Chondrocyte (in vitro differentiated cells): ENCODE measurements around the gene AXIN1. TPM values are rescaled to one million over a fixed set of nuclear protein-coding genes. Genes with fewer than 3 reads are reported as not detected.

Experiments used
- DNase-seq: peaks from one replicate; pipeline ENCODE4 v3.0.0; 2021; ENCODE audit warnings: mixed read lengths, low spot score
- H3K27ac Mint-ChIP-seq: one replicate; pipeline ENCODE4 v1.8.0; 2021; ENCODE audit warnings: mild to moderate bottlenecking, moderate library complexity, mixed read lengths; ENCODE audit not compliant: unreplicated experiment
- H3K27me3 Mint-ChIP-seq: 2 replicates; pipeline ENCODE4 v1.8.0; 2021; ENCODE audit warnings: low read depth, mixed read lengths
- H3K36me3 Mint-ChIP-seq: 2 replicates; pipeline ENCODE4 v1.8.0; 2021; ENCODE audit warnings: low read depth, mixed read lengths
- H3K4me1 Mint-ChIP-seq: 2 replicates; pipeline ENCODE4 v1.8.0; 2021; ENCODE audit warnings: low read depth, mild to moderate bottlenecking, mixed read lengths
- H3K4me3 Mint-ChIP-seq: one replicate; pipeline ENCODE4 v1.8.0; 2021; ENCODE audit warnings: mild to moderate bottlenecking, moderate library complexity, mixed read lengths; ENCODE audit not compliant: unreplicated experiment
- H3K9me3 Mint-ChIP-seq: 2 replicates; pipeline ENCODE4 v1.8.0; 2021; ENCODE audit warnings: low read depth, mixed read lengths
- total RNA-seq: library from RNA; stranded (reverse); gene quantifications from 3 replicates; pipeline ENCODE4 v1.2.1, GENCODE V29; 2021
- TF ChIP-seq, protein P1 (sequence below): fragments of 200-600 bp; sonication (generic); IDR thresholded peaks from 2 replicates; pipeline ENCODE4 v1.5.0; 2021; ENCODE audit warnings: antibody characterized with exemption, mild to moderate bottlenecking, moderate library complexity

Gene AXIN1
- total RNA-seq, 1 donor from 2014 or later, result 27.2 TPM

DNA sequence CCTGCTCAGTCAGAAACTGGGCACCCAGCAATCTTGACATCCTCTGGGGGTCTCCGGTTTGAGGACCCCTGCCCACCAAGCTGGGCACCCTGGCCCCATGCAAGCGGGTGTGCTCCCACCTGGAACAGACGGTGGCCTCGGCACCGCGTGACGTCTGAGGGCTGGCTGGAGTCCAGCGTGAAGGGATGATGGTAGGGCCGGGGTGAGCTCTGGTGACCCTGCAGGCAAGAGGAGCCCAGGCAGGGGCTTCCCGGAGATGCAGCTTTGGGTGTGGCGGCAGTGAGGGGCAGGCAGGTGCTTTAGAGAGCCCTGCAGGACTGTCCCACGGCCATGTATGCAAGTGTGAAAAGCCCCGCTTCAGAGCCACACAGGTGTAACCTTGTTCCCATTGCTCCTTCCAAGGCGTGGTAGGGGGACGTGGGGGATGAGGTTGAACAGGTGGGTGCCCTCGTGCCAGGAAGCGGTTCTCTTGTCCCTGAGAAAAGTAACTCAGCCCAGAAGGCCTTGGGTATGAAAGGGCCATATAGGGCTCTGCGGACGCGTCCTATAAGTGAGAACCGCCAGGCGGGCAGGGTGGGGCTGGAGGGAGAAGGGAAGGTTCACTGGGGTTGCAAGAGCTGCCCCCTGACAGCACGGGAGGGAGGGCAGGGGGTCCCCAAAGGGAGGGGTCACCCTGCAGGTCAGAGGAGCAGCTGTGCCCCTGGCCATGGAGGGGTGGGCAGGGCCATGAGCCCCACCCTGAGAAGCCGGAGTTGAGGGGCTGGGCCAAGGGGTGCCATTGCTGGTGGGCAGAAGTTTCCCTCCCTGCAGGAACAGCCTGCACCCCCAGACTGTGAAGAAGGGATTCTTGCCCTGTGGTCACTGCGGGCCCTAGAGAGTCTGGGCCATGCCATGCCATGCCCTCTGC, 86.0 kb downstream of the AXIN1 start:
- no peak for DNase-seq
- H3K27me3 Mint-ChIP-seq, result no peaks in the 10 kb centered on the region
- H3K27ac Mint-ChIP-seq, result no peak overlapping the region
- peaks cover 5% of the 10 kb centered on the region for H3K36me3 Mint-ChIP-seq
- no peak overlapping the region for H3K4me3 Mint-ChIP-seq
- TF ChIP-seq, protein P1, sequence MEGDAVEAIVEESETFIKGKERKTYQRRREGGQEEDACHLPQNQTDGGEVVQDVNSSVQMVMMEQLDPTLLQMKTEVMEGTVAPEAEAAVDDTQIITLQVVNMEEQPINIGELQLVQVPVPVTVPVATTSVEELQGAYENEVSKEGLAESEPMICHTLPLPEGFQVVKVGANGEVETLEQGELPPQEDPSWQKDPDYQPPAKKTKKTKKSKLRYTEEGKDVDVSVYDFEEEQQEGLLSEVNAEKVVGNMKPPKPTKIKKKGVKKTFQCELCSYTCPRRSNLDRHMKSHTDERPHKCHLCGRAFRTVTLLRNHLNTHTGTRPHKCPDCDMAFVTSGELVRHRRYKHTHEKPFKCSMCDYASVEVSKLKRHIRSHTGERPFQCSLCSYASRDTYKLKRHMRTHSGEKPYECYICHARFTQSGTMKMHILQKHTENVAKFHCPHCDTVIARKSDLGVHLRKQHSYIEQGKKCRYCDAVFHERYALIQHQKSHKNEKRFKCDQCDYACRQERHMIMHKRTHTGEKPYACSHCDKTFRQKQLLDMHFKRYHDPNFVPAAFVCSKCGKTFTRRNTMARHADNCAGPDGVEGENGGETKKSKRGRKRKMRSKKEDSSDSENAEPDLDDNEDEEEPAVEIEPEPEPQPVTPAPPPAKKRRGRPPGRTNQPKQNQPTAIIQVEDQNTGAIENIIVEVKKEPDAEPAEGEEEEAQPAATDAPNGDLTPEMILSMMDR, result no peak
- peaks cover 4% of the 10 kb centered on the region for H3K4me1 Mint-ChIP-seq
- H3K9me3 Mint-ChIP-seq, result no peaks in the 10 kb centered on the region

DNA sequence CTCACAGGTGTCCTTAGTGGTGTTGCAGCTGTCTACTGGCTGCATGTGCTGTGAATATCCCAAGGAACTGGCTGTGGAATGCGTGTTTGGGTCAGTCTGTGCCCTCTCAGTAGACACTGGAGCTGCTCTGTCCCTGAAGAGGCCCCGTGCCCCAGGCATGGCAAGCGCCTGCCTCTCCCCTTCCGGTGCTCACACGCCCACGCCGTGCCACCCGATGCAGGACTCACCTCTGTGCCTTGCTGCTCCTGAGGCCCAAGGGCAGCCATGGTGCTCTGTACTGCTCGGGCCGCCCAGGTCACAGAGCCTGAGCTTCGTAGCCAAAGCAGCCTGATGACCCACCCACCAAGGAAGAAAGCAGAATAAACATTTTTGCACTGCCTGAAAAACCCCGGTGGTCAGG, 86.8 kb downstream of the AXIN1 start:
- no peak for DNase-seq
- Mint-ChIP-seq H3K27me3 (no peaks in the 10 kb centered on the region), H3K4me3 (no peak overlapping the region), H3K36me3 (peaks cover 7% of the 10 kb centered on the region), H3K4me1 (peaks cover 4% of the 10 kb centered on the region), H3K9me3 (no peaks in the 10 kb centered on the region), H3K27ac (no peak overlapping the region)
- TF ChIP-seq, protein P1, result no peak

- H3K9me3 Mint-ChIP-seq, result no peaks in the 10 kb centered on the region
- no peak overlapping the region for H3K4me3 Mint-ChIP-seq
- TF ChIP-seq, protein P1, result no peak
- no peak for DNase-seq
- no peak overlapping the region for H3K27ac Mint-ChIP-seq
- peaks cover 10% of the 10 kb centered on the region for H3K36me3 Mint-ChIP-seq
- no peaks in the 10 kb centered on the region for H3K27me3 Mint-ChIP-seq
- H3K4me1 Mint-ChIP-seq, result peaks cover 4% of the 10 kb centered on the region
Observed at GRCh38 chr16:265002-265529, 87.5 kb downstream of the AXIN1 start.

GRCh38 chr16:264440-264951, 88.0 kb downstream of the AXIN1 start:
- peaks cover 10% of the 10 kb centered on the region for H3K36me3 Mint-ChIP-seq

GRCh38 chr16:263944-264343, 88.6 kb downstream of the AXIN1 start:
- H3K4me1 Mint-ChIP-seq, result peaks cover 4% of the 10 kb centered on the region
- no peaks in the 10 kb centered on the region for H3K27me3 Mint-ChIP-seq
- H3K4me3 Mint-ChIP-seq, result no peak overlapping the region
- H3K9me3 Mint-ChIP-seq, result no peaks in the 10 kb centered on the region
- no peak for DNase-seq
- H3K27ac Mint-ChIP-seq, result no peak overlapping the region
- H3K36me3 Mint-ChIP-seq, result peaks cover 10% of the 10 kb centered on the region
- TF ChIP-seq, protein P1, result no peak

More at GRCh38 chr16:264440-264951, 88.0 kb downstream of the AXIN1 start:
- H3K4me1 Mint-ChIP-seq, result peaks cover 4% of the 10 kb centered on the region
- H3K4me3 Mint-ChIP-seq, result no peak overlapping the region
- no peak overlapping the region for H3K27ac Mint-ChIP-seq
- no peaks in the 10 kb centered on the region for H3K27me3 Mint-ChIP-seq
- peak; percentile 93 for DNase-seq
- TF ChIP-seq, protein P1, result no peak
- no peaks in the 10 kb centered on the region for H3K9me3 Mint-ChIP-seq
